ENCODE measurements around the gene SNX1.

The SNX1 gene

GRCh38 chr15:64099379-64099778, 3.6 kb downstream of the SNX1 start:
- TF ChIP-seq GATA3 (IDR thresholded peaks at IDR 0.05; ENCODE audit: low read depth, low read length), result no peak
- TF ChIP-seq GATA2 (IDR thresholded peaks at IDR 0.05; ENCODE audit: low read depth, low read length), result no peak

GRCh38 chr15:64100958-64101357, 5.2 kb downstream of the SNX1 start:
- TF ChIP-seq GATA3 (IDR thresholded peaks at IDR 0.05; ENCODE audit: low read depth, low read length) (no peak), GATA2 (IDR thresholded peaks at IDR 0.05; ENCODE audit: low read depth, low read length) (no peak)

- TF ChIP-seq GATA3 (IDR thresholded peaks at IDR 0.05; ENCODE audit: low read depth, low read length) (no peak), GATA2 (IDR thresholded peaks at IDR 0.05; ENCODE audit: low read depth, low read length) (no peak)
Measured at GRCh38 chr15:64102497-64102896, 6.7 kb downstream of the SNX1 start.

- TF ChIP-seq GATA2 (IDR thresholded peaks at IDR 0.05; ENCODE audit: low read depth, low read length), result no peak
- no peak for TF ChIP-seq GATA3 (IDR thresholded peaks at IDR 0.05; ENCODE audit: low read depth, low read length)
Measured at GRCh38 chr15:64105113-64105704, 9.4 kb downstream of the SNX1 start.

GRCh38 chr15:64107337-64107736, 11.6 kb downstream of the SNX1 start:
- TF ChIP-seq GATA3 (IDR thresholded peaks at IDR 0.05; ENCODE audit: low read depth, low read length), result no peak
- no peak for TF ChIP-seq GATA2 (IDR thresholded peaks at IDR 0.05; ENCODE audit: low read depth, low read length)

- TF ChIP-seq GATA2 (IDR thresholded peaks at IDR 0.05; ENCODE audit: low read depth, low read length) (no peak), GATA3 (IDR thresholded peaks at IDR 0.05; ENCODE audit: low read depth, low read length) (no peak)
Measured at GRCh38 chr15:64110950-64111678, 15.3 kb downstream of the SNX1 start.

GRCh38 chr15:64111679-64112050, 15.9 kb downstream of the SNX1 start:
- TF ChIP-seq GATA2 (IDR thresholded peaks at IDR 0.05; ENCODE audit: low read depth, low read length) (no peak), GATA3 (IDR thresholded peaks at IDR 0.05; ENCODE audit: low read depth, low read length) (no peak)

GRCh38 chr15:64112073-64112772, 16.4 kb downstream of the SNX1 start:
- no peak for TF ChIP-seq GATA2 (IDR thresholded peaks at IDR 0.05; ENCODE audit: low read depth, low read length)

GRCh38 chr15:64112904-64113303, 17.1 kb downstream of the SNX1 start:
- TF ChIP-seq GATA3 (IDR thresholded peaks at IDR 0.05; ENCODE audit: low read depth, low read length) (no peak), GATA2 (IDR thresholded peaks at IDR 0.05; ENCODE audit: low read depth, low read length) (no peak)

GRCh38 chr15:64117759-64118487, 22.1 kb downstream of the SNX1 start:
- TF ChIP-seq GATA3 (IDR thresholded peaks at IDR 0.05; ENCODE audit: low read depth, low read length), result no peak
- TF ChIP-seq GATA2 (IDR thresholded peaks at IDR 0.05; ENCODE audit: low read depth, low read length), result no peak

GRCh38 chr15:64121614-64122013, 25.8 kb downstream of the SNX1 start:
- TF ChIP-seq GATA2 (IDR thresholded peaks at IDR 0.05; ENCODE audit: low read depth, low read length) (no peak), GATA3 (IDR thresholded peaks at IDR 0.05; ENCODE audit: low read depth, low read length) (no peak)

- TF ChIP-seq GATA3 (IDR thresholded peaks at IDR 0.05; ENCODE audit: low read depth, low read length) (no peak), GATA2 (IDR thresholded peaks at IDR 0.05; ENCODE audit: low read depth, low read length) (no peak)
Measured at GRCh38 chr15:64122444-64122843, 26.7 kb downstream of the SNX1 start.

- TF ChIP-seq GATA3 (IDR thresholded peaks at IDR 0.05; ENCODE audit: low read depth, low read length) (no peak), GATA2 (IDR thresholded peaks at IDR 0.05; ENCODE audit: low read depth, low read length) (no peak)
Measured at GRCh38 chr15:64122936-64123351, 27.2 kb downstream of the SNX1 start.

- TF ChIP-seq GATA3 (IDR thresholded peaks at IDR 0.05; ENCODE audit: low read depth, low read length) (no peak), GATA2 (IDR thresholded peaks at IDR 0.05; ENCODE audit: low read depth, low read length) (no peak)
Measured at GRCh38 chr15:64125978-64126377, 30.2 kb downstream of the SNX1 start.
